Hair follicle dermal papilla cell (primary cell): ENCODE data around the gene CFAP54. TPM values are rescaled to one million over a fixed set of nuclear protein-coding genes. Genes with fewer than 3 reads are reported as not detected.

Experiments
- total RNA-seq: library from RNA; depleted of rRNA; stranded (reverse); fragments of >200 nt; gene quantifications from 2 replicates; pipeline ENCODE4 v1.2.3, GENCODE V29; 2012

Gene CFAP54
- total RNA-seq, result 2.4 and 3.4 TPM in 2 replicates

DNA sequence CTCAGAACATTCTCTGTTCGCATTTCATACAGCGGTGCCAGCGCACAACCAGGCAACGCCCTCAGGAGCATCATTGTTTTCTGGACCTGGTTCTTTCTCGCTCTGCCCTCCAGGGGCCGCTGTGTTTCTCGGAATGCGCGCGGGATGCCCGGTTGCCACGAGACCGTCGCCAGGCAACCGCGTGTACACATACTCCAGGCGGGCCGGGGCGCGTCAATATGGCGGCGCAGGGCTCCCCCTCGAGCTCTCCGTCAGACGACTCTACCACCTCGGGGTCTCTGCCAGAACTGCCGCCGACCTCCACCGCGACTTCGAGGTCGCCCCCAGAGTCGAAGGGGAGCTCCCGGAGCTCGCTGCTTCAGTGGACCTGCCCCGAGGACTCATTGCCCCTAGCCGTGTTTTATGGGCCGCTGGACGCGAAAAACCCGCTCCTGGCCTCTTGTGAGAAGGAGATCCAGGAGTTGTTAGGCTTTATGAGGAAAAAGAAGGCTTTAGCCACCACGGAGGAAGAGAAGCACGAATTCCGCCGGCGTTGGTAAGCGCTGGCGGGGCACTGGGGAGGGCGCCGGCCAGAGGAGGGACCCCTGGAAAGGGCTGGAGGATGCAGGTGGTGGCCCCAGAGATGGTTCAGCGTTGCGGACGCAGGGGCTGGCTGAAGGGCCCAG lies at the start of gene CFAP54:
TSS of gene CFAP54 (plus strand) at position 186 of the 665 bp plus-strand sequence. CDS start at position 219, 33 bp downstream.

GRCh38 chr12:96906849-96907670 lies 417.7 kb downstream of the CFAP54 start, which contains the start of gene NEDD1:
TSS of gene NEDD1 (plus strand) at chr12:96907257. CDS start at chr12:96909760, 2,503 bp downstream.

Other genes with a start within 250 kb of the CFAP54 start
- 94.2 and 122 TPM in 2 replicates for gene CDK17, start 89.1 kb upstream of the CFAP54 start, total RNA-seq